EH (cell line): ENCODE measurements around the gene MAD1L1.
A peak's percentile ranks its signal among the peaks of the same experiment; 100 is the strongest.
"Not testable (repeated sequence)": the region's sequence is repeated elsewhere in the genome, so short reads cannot be mapped to it uniquely, and the experiment has no call there.

ENCODE experiments used
- DNase-seq: peaks from one replicate; pipeline ENCODE4 v3.0.0-alpha.2; 2015; ENCODE audit warnings: low read depth

Gene MAD1L1

DNA sequence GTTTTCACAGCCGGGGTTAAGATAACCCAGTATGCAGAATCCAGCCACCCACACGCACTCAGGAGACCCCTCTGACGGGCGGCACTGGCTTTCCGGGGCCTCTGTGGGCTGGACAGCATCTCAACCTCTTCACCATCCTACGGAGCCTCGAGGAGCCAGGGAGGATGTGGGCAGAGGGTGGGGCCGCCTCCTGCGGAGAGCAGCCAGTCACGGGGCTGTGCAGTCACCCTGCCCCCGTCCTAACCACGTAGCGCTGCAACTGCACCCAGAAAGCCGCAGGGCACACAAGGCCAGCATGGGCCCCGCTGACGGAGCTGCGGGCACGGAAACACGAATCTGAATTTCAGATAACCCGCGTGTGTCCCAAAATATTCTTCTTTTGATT lies 292.4 kb downstream of the MAD1L1 start:
- peak; percentile 87 for DNase-seq

DNA sequence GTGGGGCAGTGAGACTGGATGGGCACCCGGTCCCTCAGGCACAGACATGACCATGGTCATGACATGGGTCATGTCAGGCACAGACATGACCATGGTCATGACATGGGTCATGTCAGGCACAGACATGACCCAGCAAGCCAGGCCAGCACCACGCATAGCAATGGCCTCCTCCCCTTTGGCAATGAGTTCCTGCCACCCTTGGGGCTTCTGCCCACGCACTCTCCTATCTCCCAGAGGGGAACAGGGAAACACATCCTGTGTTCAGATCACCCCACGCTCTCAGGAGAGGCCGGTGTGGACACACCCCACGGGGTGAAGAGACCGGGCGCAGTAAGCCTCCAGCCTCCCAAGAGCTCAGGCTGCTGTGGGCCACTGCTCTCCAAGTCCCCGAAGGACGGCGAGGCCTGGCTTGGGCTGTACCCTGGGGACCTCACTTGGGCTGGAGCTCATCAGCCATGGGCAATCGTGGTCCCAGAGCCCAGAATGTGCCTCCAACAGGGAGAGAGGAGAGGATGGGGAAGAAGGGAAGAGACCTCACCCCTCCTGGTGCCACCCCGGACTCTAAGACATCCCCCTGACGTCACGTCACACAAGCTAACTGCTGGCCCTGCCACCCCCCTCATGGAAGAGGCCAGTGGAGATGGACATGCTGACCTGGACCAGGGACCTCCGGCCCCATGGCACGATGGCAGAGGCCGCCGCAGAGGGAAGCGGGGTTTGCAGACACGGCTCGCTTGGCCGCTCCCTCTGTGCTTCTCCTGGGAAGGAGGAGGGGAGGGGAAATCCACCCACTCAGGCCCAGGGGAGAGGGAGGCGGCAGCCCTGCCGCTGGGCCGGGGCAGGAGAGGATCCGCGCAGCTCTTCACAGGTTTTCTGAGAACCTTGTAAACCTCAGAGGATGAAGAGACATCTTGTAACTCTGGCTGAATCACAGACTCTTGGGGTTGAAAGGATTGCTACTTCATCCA lies 293.0 kb downstream of the MAD1L1 start:
- peak; percentile 9 for DNase-seq

DNA sequence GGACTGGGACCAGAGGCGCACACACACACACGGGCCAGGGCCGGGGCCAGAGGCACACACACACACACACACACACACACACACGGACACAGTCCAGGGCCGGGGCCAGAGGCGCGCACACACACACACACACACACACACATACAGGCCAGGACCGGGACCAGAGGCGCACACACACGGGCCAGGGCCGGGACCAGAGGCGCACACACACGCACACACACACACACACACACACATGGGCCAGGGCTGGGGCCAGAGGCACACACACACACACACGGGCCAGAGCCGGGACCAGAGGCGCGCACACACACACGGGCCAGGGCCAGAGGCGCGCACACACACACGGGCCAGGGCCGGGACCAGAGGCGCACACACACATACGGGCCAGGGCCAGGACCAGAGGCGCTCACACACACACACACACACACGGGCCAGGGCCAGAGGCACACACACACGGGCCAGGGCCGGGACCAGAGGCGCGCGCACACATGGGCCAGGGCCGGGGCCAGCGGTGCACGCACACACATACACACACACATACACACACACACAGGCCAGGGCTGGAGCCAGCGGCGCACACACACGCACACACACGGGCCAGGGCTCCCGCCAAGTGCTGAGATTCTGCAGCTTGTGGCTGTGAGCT lies 293.8 kb downstream of the MAD1L1 start:
- no peak for DNase-seq

DNA sequence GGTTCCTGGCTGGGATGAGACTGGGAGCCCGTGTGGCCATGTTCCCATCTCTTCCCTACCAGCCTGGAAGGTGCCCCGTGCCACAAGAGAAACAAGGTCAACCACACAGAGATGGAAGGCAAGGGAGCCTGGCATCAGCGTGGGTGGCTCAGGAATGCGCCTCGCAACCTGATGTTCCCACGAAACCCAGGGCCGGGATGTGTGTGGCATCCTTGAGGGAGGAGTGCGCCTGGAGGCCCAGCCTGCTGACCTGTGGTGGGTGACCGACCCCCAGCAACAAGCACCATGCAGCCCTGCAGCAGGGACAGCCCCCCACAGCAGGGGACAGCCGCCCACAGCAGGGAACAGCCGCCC lies 295.5 kb downstream of the MAD1L1 start:
- DNase-seq = no peak

DNA sequence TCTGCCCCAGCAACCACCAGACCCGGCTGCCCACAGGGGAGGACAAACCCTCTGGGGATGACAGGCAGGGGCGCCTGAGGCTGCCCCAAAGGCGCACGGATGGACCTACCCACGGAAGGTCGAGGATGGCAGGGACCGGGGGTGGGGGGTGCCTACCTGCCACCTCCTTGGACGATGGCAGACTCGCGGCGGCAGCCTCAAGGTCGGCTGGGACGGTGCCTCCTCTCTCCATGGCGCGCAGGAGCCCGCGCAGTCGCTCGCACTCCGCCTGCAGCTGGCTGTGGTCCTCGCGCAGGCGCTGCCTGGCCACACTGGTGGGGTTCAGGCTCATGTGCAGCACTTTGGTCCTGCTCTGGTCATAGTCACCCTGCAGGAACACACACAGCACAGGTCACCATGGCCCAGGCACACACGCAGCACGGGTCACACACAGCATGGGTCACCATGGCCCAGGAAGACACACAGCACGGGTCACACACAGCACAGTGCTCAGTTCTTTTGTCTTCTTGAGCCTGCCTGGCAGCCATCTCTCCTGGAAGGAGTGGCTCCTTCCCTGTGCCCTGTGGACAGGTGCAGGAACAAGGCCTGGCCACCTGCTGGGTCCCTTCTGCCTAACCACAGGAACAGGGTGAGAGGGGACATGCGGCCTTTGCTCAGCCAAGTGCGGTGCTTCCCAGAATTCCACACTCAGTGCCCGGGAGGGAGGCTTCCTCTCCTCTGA lies 296.1 kb downstream of the MAD1L1 start:
- DNase-seq = no peak

DNA sequence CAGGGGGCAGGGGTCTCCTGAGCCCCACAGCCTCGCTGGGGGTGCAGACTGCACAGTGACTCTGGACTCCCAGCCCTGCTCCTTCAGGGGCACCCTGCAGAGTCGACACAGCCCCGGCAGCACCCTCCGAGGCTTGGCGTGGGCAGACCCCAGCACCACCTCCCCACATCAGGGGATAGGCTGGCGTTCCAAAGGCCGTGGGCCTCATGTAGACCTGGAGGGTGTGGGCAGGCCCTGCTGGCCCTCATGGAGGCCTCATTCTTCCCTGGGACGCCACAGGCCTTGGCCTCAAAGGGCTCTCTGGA lies 296.8 kb downstream of the MAD1L1 start:
- DNase-seq = no peak

DNA sequence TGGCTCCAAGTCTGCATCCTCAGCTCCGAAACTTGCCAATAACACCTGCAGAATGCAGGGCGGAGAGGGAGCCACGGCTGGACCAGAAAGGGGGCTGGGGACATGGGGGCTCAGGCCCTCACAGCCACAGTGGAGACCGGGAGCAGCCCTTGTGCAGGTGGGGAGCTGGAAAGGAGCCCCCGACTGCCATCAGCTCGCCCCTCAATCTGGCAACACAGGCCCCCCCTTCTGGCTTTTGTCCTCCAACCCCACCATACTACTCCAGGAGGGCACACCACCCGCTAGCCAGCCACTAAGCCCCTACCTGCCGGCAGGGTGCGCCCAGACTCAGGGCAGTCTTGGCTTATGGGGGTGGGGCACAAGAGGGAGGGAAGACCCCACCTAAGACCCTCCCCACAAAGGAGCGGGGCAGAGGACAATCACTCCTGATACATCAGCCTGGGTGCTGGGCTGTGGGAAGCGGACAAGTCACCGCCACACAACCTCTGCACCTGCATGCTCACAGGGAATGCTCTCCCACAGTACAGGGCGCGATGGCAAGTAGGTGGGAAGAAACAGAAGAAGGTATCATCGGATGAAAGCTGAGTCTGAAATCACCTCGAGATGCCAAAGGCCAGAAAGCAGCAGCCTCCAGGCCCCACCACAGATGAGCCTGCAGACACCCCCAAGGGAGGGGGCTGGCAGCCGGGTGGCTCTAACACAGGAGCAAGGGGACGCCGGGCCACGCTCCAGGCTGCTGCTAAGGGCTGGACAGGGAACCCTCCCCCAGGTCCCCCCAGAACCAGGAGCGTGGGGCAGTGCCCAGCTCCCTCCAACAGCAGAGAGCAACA lies 297.4 kb downstream of the MAD1L1 start:
- DNase-seq = no peak

DNA sequence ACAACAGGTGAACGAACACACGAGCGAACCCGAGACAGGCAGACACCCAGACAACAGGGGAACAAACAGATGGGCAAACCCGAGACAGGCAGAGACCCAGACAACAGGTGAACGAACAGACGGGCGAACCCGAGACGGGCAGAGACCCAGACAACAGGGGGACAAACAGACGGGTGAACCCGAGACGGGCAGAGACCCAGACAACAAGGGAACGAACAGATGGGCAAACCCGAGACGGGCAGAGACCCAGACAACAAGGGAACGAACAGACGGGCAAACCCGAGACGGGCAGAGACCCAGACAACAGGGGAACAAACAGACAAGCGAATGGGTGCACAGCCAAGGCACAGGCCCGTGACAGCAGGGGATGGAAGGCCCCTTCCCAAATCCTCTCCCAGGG lies 298.0 kb downstream of the MAD1L1 start:
- no peak for DNase-seq

DNA sequence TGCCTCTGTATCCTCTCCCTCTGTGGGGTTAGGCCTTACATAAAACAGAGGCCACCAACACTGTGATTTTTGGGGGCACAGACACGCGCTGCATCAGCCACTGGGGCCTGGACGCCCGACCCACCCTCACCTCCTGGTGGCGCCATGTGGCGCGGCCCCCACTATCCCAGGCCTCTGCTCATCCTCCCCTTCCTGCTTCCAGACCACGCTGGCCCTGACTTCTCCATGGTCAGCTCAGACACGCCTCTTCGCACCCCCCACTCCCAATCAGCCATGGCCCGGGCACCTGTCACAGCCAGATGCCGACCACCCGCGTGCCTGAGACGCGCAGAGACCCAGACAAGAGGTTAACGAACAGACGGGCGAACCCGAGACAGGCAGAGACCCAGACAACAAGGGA lies 298.7 kb downstream of the MAD1L1 start:
- no peak for DNase-seq

DNA sequence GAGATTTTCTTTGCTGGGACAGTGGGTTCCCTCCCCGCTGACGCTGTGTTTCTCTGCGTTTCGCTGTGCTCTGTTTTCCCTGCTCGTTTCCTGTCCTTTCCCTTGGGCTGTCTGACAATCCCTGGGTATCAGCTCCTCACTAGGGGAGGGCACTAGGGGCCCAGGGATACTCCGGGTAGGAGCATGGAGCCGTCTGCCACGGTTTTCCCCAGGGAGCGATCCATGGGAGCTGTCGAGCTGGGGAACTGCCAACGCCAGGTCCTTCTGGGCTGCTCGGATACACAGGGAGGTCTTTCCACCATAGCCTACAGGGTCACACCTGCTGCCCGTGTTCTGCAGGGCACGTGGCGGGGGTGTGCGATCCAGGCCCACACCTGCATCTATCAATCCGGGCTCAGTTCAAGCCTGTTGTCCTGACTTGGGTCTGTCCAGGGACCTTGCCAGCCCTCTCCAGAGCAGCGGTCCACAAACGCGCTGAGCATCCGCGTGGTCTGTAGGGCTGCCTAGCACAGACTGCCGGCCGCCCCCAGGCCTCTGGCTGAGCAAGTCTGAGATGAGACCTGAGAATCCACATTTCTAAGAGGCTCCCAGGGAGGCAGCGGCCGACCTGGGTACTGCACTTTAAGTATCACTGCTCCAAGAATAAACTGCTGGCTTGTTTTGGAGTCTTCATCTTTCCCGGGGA lies 299.5 kb downstream of the MAD1L1 start:
- no peak for DNase-seq

DNA sequence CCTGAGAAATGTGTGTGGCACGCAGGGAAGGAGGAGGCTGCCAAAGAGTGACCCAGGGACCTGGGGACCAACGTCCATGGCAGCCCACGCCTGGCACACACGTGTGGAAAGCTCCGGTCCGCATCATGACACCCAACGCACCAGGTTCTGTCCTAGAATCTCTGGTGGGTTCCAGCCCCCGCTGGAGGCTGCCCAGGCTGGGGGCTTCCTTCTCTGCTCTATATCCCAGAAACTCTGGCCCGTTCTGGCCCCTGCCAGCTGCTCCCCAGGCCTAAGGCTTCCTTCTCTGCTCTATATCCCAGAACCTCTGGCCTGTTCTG lies 300.8 kb downstream of the MAD1L1 start:
- no peak for DNase-seq

DNA sequence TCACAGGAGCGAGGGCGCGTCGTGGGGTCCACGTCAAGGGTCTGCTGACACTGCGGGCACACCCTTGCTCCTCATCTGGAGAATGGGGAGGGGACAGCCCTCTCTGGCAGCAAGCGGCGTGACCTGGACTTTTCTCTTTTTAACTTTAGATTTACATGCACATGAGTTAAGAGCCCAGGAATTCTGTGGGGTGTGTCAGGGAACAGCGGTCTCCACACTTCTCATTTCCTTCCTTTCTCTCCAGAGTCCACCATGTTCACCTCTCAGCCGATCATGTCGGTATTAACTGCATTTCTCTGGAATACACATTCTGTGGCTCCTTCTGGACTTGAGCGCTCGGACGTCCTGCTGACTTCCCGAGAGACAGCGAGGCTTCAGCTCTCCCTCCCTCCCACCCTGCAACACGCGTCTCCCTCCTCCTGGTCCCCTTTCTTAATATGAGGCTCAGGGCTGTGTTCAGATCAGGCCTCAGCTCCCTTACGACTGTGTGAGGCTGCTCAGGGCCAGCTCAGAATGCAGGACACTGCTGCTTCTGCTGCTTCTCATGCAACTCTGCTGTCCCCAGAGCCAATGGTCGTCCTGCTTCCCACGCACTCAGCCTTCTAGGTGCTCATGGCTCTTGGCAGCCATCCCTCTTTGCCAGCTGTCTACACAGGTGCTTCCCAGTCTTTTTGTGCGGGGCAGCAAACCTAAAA lies 301.3 kb downstream of the MAD1L1 start:
- DNase-seq = peak; percentile 76

DNA sequence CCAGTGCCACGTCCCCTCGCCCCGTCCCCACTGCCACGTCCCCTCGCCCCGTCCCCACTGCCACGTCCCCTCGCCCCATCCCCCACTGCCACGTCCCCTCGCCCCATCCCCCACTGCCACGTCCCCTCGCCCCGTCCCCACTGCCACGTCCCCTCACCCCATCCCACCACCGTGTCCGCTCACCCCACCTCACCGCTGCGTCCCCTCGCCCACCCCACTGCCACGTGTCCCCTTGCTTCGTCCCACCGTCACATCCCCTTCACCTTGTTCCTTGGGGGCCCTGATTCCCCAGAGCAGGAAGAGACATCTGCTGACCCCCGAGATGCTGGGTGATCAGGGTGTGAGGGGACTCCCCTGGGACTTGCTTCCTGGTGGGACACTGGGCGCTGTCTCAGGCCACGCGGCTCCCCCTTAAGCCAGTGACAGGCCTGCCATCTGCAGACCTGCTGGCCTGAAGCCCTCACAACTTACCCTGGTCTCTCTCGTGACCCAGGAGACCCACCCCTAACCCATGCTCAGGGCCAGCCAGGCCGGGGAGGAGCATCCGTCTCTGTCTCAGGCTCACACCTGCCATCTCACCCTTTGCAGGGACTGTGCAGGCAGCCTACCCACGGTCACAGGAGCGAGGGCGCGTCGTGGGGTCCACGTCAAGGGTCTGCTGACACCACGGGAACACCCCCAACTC lies 302.2 kb downstream of the MAD1L1 start:
- no peak for DNase-seq

DNA sequence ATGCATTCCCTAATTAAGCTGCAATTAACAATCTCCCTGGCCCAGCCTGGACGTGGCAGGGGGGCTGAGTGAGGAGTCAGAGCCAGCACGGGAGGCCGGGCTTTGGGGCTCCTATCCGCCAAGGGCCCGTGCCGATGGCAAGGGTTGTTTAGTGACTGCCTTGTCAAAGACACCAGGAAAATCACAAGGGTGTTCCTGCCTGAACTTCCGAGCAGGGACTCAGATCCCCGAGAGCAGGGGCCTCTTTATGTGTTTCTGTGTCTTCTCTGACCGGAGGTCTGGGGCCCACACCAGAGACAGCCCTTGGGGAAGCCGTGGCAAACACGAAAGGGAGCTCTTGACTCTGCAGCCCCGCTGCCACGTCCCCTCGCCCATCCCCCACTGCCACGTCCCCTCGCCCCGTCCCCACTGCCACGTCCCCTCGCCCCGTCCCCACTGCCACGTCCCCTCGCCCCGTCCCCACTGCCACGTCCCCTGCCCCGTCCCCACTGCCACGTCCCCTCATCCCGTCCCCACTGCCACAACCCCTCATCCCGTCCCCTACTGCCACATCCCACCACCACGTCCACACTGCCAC lies 303.3 kb downstream of the MAD1L1 start:
- DNase-seq = not testable (repeated sequence)

DNA sequence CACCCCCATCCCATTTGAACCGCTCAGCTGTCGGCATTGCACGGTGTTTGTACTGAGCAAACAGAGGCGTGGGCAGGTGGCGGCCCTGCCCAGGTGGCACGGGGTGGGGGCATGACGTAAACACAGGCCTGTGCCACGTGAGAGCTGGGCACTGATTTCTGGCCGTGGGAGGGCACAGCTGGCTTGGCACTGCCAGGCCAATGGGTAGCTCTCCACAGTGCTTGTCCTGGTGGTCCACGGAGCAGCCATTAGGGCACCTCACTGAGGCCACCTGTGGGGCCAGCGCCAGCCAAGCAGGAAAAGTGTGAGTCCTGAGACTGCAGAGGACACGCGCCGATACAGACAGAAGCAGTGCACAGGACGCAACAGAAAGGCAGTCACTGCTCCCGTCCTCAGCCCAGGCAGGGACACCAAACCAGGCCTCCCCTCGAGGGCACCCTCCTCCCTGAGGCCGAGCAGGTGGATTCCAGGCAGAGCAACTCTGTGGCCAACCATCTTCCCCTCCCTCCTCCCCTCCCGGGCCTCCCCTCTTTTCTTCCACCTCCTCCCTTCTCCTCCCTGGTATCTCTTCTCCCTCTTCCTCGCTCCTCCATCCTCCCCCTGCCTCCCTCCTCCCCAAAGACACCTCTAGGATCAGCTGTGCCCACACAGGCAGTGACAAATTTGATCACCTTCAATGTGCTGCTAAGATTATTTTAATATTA lies 303.9 kb downstream of the MAD1L1 start:
- DNase-seq = no peak

DNA sequence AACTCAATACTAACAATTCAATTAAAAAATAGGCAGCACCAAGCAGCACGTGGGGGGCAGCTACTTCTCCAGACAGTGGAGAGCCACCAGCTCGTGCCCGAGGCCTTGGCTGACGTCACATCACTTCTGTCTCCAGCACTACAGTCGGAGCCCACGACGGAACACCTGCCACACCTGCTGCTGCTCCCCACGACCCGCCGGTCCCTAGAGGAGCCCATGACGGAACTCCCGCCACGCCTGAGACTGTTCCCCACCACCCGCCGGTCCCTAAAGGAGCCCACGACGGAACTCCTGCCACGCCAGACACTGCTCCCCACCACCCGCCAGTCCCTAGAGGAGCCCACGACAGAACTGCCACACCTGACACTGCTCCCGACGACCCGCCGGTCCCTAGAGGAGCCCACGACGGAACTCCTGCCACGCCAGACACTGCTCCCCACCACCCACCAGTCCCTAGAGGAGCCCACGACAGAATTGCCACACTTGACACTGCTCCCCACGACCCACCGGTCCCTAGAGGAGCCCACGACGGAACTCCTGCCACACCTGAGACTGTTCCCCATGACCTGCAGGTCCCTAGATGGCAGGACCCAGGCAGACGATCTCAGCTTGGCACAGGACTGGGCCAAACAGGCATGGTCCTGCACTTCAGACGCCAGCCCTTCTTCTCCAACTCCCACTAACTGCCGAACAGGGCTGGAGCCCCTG lies 304.7 kb downstream of the MAD1L1 start:
- no peak for DNase-seq

DNA sequence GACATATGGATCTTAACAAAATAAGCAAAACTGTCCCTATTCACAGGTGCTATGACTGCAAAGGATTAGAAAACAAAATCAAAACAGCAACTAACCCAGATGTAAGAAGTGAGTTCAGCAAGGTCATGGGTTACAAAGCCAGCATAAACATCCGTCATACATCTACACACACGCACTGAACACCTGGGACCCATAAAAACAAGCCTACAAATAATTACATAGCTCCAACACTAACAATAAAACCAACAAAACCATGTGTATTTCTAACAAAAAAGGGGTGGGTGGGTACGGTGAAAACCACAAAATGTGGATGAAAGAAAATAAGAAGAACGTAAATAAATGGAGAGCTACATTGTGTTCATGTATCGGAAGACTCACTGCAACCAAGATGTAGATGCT lies 305.8 kb downstream of the MAD1L1 start:
- DNase-seq = no peak

DNA sequence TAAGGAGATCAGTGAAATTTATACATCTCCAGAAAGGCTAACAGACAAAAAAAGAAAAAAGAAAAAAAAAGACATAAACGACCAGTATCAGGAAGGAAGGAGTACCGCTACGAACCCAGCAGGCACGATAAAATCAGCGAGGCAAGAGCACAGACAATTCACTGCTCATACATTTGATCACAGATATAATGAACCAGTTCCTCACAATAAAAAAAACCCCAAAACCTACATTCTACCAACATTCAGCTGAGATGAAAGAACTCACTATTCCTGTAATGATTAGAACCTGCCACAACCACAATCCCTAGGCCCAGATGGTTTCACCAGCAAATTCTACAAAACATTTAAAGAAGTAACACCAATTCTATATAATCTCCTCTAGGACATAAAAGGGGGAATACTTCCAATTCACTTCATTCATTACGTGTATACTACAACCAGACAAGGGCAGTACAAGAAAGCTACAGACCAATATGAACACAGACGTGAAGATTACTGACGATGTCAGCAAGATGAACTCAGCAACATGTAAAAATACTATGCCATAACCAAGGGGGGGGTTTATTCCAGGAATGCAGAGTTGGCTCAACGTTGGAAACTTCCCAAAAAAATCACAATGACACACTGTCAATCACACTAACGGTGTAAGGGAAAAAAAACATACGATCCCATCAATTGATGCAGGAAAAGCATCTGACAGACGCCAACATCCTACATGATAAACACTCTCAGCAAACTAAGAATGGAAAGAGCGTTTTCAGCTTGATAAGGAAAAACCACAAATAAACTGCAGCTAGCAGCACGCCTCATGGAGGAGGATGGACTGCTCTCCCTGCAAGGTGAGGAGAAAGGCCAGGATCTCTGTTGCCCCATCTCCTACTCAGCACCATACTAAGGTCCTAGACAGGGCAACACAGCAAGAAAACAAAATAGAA lies 306.5 kb downstream of the MAD1L1 start:
- DNase-seq = no peak
